Psoas muscle (tissue), 8 donors: Measurements from ENCODE around the gene CLMP. TPM values are rescaled to one million over a fixed set of nuclear protein-coding genes. Genes with fewer than 3 reads are reported as not detected.
A peak's percentile ranks its signal among the peaks of the same experiment; 100 is the strongest.

ENCODE experiments used
- ATAC-seq, 4 donors: fragments of 200-7000 bp; cut with Tn5 transposase; one replicate each; pipeline ENCODE4 v1.9.1; 2020; ENCODE audit warnings: moderate library complexity in 3 of 4, mild to moderate bottlenecking in 2 of 4
- DNase-seq, 2 donors: peaks; one replicate each; pipeline ENCODE4 v3.0.0-alpha.2; 2020
- H3K27ac ChIP-seq: fragments of 200-600 bp; one replicate; pipeline ENCODE4 v1.8.0; 2022
- H3K27me3 ChIP-seq, 3 donors: fragments of 200-600 bp in 1 of 3; one replicate each; pipeline versions ENCODE4 v1.6.1 to v1.8.0; 2013 to 2022; ENCODE audit warnings: low read length in 2 of 3, mild to moderate bottlenecking in 2 of 3, moderate library complexity in 1 of 3; ENCODE audit not compliant: insufficient read depth in 3 of 3
- H3K36me3 ChIP-seq, 2 donors: fragments of 200-600 bp in 1 of 2; one replicate each; pipeline versions ENCODE4 v1.6.1 to v1.8.0; 2013 to 2022; ENCODE audit warnings: low read depth in 1 of 2, mild to moderate bottlenecking in 1 of 2, moderate library complexity in 1 of 2; ENCODE audit not compliant: insufficient read depth in 1 of 2
- H3K4me1 ChIP-seq: fragments of 200-600 bp; one replicate; pipeline ENCODE4 v1.8.0; 2022
- H3K4me3 ChIP-seq: fragments of 200-600 bp; one replicate; pipeline ENCODE4 v1.8.0; 2022; ENCODE audit warnings: mild to moderate bottlenecking
- H3K9me3 ChIP-seq: fragments of 200-600 bp; one replicate; pipeline ENCODE4 v1.8.0; 2022
- CTCF ChIP-seq: fragments of 200-600 bp; IDR thresholded peaks from one replicate; pipeline ENCODE4 v1.8.0; 2022; ENCODE audit warnings: antibody characterized with exemption
- WGBS, 3 donors: extraction: QIAGEN DNeasy Blood & Tissue Kit; methylation state at CpG; one replicate each; pipeline versions ENCODE4 v1.1.6 to v1.1.7; 2013; 5-methylcytosine and 5-hydroxymethylcytosine counted together
- intact Hi-C, 2 donors: fragments of 100-400 bp; cut with DNase I; formaldehyde crosslinking; loops; one replicate each; pipeline versions ENCODE4 v1.11.0 to v1.14.2; 2022
- polyA plus RNA-seq, 3 donors: library from polyadenylated mRNA; stranded (reverse); fragments of 200-250 nt; gene quantifications; one replicate each; pipeline ENCODE4 v1.2.3, GENCODE V29; 2013
- total RNA-seq, 4 donors: library from RNA; stranded (reverse); fragmentation: NEBNext Ultra II Directional in 2 of 4; extraction: Animal tissue kit (Norgen Biotek cat#: 25700) in 2 of 4; gene quantifications; one replicate each; pipeline versions ENCODE4 v1.2.1 to v1.2.4, GENCODE V29; 2021 to 2023
- donor health status: healthy with polysubstance abuse.
- donor health status: DM: no; HTN: no; CAD: no; lungs with moderate emphysema.
- donor health status: Bipolar disorder and iron deficiency.
- donor health status: healthy.
- donor health status: DM: yes; HTN: yes; CAD: no.
- donor health status: DM: no; HTN: no; CAD: no.
- donor health status: DM: no; HTN: no; CAD: no.
- donor health status: DM: yes; HTN: yes; CAD: no.

The CLMP gene
- total and polyA plus RNA-seq, 7 donors = 0.83 to 4.2 (median 2.9) TPM

DNA sequence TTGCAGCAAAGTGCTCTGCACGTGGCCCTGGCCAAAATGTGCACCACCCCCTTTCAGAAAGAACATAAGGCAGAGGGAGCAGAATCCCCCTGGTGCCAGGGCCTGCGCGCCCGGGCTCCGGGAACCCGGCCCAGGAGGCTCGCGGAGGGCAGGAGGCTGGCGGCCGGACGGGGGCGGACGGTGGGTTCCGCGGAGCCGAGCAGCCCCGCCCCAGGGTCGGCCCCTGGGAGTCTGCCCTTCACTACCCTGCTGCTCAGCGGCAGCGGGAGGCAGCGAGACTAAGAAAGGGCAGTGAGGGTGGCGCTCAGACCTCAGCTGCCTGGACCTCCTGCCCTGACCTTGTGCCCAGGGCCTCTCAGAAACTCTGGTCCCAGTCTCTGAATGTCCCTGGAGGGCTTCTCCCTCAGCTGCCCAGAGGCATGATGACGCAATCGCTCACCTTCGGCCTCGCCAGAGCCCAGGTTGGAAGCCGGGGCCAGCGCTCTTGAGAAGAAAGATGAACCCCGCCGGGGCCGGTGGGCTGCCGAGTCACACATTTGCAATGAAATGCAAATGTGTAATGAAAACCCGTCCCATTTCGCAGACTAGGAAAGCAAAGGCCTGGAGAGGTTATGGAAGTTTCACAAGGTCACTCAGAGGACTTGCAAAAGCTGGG lies 1.1 kb upstream of the CLMP start:
- WGBS, 3 donors = 35 to 53% (median 44%) methylated on average over 34 of the region's 34 CpGs

DNA sequence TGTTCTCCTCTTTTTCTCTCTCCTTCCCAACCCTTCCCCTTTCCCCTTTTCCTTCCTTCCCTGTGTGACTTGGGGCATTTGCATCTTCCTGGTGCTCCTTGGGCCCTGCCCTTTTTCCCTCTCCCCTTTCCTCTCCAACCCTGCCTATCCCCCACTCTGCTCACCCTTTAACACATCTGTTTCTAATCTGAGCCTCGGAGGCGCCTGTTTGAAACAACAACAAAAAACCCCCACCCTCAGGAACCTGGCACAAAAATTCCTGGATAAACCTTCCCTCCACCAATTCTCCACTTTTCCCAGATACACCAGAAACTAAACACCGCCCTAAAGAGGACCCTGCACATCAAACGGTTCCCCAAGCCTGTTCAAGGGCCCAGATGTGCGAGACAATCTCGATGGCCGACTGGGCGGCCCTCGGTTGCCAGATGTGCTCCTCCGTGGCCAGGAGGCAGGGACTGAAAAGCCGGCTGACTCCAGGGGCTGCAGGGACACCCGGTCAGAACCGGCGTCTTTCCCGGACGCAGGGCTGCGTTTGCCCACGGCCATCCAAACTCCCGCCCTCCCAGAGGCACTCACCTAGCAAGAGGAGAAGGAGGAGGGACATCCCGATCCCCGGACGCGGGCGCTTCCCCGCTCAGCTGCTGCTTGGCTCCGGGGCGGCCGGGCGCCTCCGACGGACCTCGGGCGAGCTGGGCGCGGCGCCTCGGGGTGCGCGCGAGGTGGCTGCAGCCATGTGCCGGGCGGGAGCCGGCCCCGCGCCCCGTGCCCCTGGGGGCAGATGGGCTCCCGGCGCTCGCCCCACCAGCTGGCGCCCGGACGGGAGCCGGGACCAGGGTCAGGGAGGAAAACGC lies 486 bp downstream of the CLMP start:
- Histone ChIP-seq H3K4me3 (peak overlapping the region; percentile 60), H3K27me3 (peaks cover 0 to 95% (median 23%) of the 10 kb centered on the region in 3 donors), H3K9me3 (no peaks in the 10 kb centered on the region), H3K27ac (no peak overlapping the region), H3K36me3 (no peaks in the 10 kb centered on the region), H3K4me1 (no peaks in the 10 kb centered on the region)
- intact Hi-C loops = no loop called here
- ATAC-seq (peak in 3 of 4 donors; percentile 21 to 53 (median 27)), DNase-seq (peak; percentile 28 to 58)
- 2 to 5% (median 4%) methylated on average over 43 to 54 of the region's 54 CpGs for WGBS, 3 donors
- no peak for TF ChIP-seq CTCF

More for the DNA sequence above, 1.1 kb upstream of the CLMP start:
- Histone ChIP-seq H3K4me3 (peak overlapping the region; percentile 60), H3K27me3 (peaks cover 0 to 91% (median 29%) of the 10 kb centered on the region in 3 donors), H3K4me1 (no peaks in the 10 kb centered on the region), H3K27ac (no peak overlapping the region), H3K9me3 (no peaks in the 10 kb centered on the region), H3K36me3 (no peaks in the 10 kb centered on the region)
- DNase-seq (no peak), ATAC-seq (peak in 1 of 4 donors; percentile 11)
- intact Hi-C loops = no loop called here
- no peak for TF ChIP-seq CTCF

DNA sequence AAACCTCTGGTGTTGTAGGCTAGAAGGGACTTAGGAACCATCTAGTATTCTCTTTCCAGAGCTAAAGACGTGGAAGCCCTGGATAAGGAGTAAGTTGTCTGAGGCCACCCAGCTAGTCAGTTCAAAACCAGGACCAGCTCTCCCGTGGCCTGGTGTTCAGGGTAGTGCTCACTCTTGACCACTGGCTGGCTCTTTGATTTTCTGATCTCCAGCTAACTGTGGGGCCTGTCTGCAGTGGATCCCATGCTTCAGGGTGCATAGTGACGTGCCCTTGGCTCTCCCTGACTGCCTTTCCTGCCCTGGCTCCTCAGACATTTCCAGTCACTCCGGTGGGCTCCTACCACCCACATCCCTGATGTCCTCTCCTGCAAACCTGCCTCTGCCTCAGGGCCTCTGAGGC lies 1.3 kb downstream of the CLMP start:
- no peaks in the 10 kb centered on the region for H3K36me3 ChIP-seq
- peak overlapping the region; percentile 60 for H3K4me3 ChIP-seq
- no peak overlapping the region for H3K27ac ChIP-seq
- 63 to 72% (median 67%) methylated on average over 4 of the region's 4 CpGs for WGBS, 3 donors
- peaks cover 0 to 93% (median 23%) of the 10 kb centered on the region in 3 donors for H3K27me3 ChIP-seq
- no peaks in the 10 kb centered on the region for H3K4me1 ChIP-seq
- no peaks in the 10 kb centered on the region for H3K9me3 ChIP-seq
- ATAC-seq (no peak), DNase-seq (no peak)
- intact Hi-C loops = no loop called here
- TF ChIP-seq CTCF = no peak

DNA sequence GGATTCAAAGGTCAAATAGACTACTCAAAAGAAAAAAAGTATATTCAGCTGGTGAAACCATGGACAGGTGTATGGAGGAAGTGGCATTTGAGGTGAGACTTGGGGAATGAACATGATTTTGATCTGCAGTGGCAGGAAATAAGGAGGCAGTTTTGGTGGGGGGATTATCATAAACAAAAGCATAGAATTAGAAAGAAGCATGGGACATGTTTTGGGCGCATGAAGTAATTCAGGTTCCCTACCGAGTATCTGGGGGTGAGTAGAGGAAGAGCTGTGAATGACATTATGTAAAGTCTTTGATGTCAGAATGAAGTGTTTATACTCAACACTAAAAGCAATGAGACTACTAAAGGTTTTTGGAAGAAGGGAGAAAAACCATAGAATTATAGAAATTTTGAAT lies 3.1 kb downstream of the CLMP start:
- no peak overlapping the region for H3K4me3 ChIP-seq
- 82 to 91% (median 91%) methylated on average over 2 of the region's 2 CpGs for WGBS, 3 donors
- H3K9me3 ChIP-seq = no peaks in the 10 kb centered on the region
- TF ChIP-seq CTCF = no peak
- H3K27me3 ChIP-seq = peaks cover 0 to 89% (median 21%) of the 10 kb centered on the region in 3 donors
- no peaks in the 10 kb centered on the region for H3K36me3 ChIP-seq
- ATAC-seq (no peak), DNase-seq (no peak)
- no peaks in the 10 kb centered on the region for H3K4me1 ChIP-seq
- intact Hi-C loops = no loop called here
- no peak overlapping the region for H3K27ac ChIP-seq
